NOMO-1 (cell line): ENCODE results near the gene CNPY1.

ENCODE experiments used
- DNase-seq, 2 experiments: peaks; one replicate each; lab custom pipeline; 2025; ENCODE audit not compliant: unreplicated experiment in 2 of 2; lab: John Stamatoyannopoulos, UW

The CNPY1 gene

GRCh38 chr7:155560196-155560885, 14.0 kb upstream of the CNPY1 start:
- no peak for DNase-seq

- DNase-seq: no peak
These were observed 13.3 kb upstream of the CNPY1 start for GRCh38 chr7:155559519-155560108.

GRCh38 chr7:155558961-155559360, 12.6 kb upstream of the CNPY1 start:
- DNase-seq: no peak

- no peak for DNase-seq
These were observed 12.0 kb upstream of the CNPY1 start for GRCh38 chr7:155558351-155558750.

GRCh38 chr7:155557778-155558177, 11.4 kb upstream of the CNPY1 start:
- DNase-seq: no peak

- DNase-seq: no peak
These were observed 10.4 kb upstream of the CNPY1 start for GRCh38 chr7:155556763-155557162.

- DNase-seq: no peak
These were observed 8.8 kb upstream of the CNPY1 start for GRCh38 chr7:155555116-155555695.

- DNase-seq: no peak
These were observed 7.5 kb upstream of the CNPY1 start for GRCh38 chr7:155553871-155554270.

GRCh38 chr7:155551785-155552611, 5.6 kb upstream of the CNPY1 start:
- DNase-seq: no peak

GRCh38 chr7:155550916-155551315, 4.6 kb upstream of the CNPY1 start:
- no peak for DNase-seq

- DNase-seq: no peak
These were observed 2.9 kb upstream of the CNPY1 start for GRCh38 chr7:155549226-155549625.

- DNase-seq: no peak
These were observed 917 bp upstream of the CNPY1 start for GRCh38 chr7:155547161-155547791.

GRCh38 chr7:155545348-155545747, 1.0 kb downstream of the CNPY1 start:
- DNase-seq: no peak

- DNase-seq: no peak
These were observed 1.9 kb downstream of the CNPY1 start for GRCh38 chr7:155544485-155544884.

- no peak for DNase-seq
These were observed 2.4 kb downstream of the CNPY1 start for GRCh38 chr7:155543926-155544325.

GRCh38 chr7:155543011-155543876, 3.1 kb downstream of the CNPY1 start:
- DNase-seq: no peak

GRCh38 chr7:155541986-155542675, 4.2 kb downstream of the CNPY1 start:
- DNase-seq: no peak

- DNase-seq: no peak
These were observed 5.8 kb downstream of the CNPY1 start for GRCh38 chr7:155540553-155540952.

GRCh38 chr7:155538293-155538692, 8.1 kb downstream of the CNPY1 start:
- DNase-seq: no peak
